ENCODE results near the gene SRPX.

SRPX gene

GRCh38 chrX:38099688-38100087 is 121.0 kb downstream of the SRPX start:
- CTCF ChIA-PET = no interaction called here
- POLR2A ChIA-PET = no interaction called here
- TF ChIP-seq CTBP1 (IDR thresholded peaks at IDR 0.05; ENCODE audit: borderline replicate concordance) = no peak
- no peak for TF ChIP-seq FOXA1 (IDR thresholded peaks at IDR 0.05)
- TF ChIP-seq FOXK2 (IDR thresholded peaks at IDR 0.05) = no peak
- TF ChIP-seq ZNF384 (IDR thresholded peaks at IDR 0.05) = no peak
- TF ChIP-seq FOXM1 (IDR thresholded peaks at IDR 0.05; ENCODE audit: borderline replicate concordance) = no peak
- TF ChIP-seq PKNOX1 (IDR thresholded peaks at IDR 0.05) = no peak
- no peak for TF ChIP-seq ARNT (IDR thresholded peaks at IDR 0.05)
- TF ChIP-seq LEF1 (IDR thresholded peaks at IDR 0.05; ENCODE audit: borderline replicate concordance) = no peak
- no peak for TF ChIP-seq SP1 (IDR thresholded peaks at IDR 0.05)
- no peak for TF ChIP-seq SUZ12 (IDR thresholded peaks at IDR 0.05)
- TF ChIP-seq TARDBP (IDR thresholded peaks at IDR 0.05) = no peak
- TF ChIP-seq L3MBTL2 (conservative IDR thresholded peaks at IDR 0.05) = no peak
- TF ChIP-seq NFRKB (IDR thresholded peaks at IDR 0.05) = no peak
- no peak for TF ChIP-seq HDGF (IDR thresholded peaks at IDR 0.05; ENCODE audit: borderline replicate concordance)
- no peak for TF ChIP-seq ELF4 (IDR thresholded peaks at IDR 0.05)
- no peak for TF ChIP-seq BHLHE40 (IDR thresholded peaks at IDR 0.05; ENCODE audit: borderline replicate concordance)
- DNase-seq (ENCODE audit: extremely low spot score) = no peak

Data from HEK293T (cell line).